HG02981 (cell line): ENCODE data around the gene SERPINC1.
"Not testable (repeated sequence)": the region's sequence is repeated elsewhere in the genome, so short reads cannot be mapped to it uniquely, and the experiment has no call there.

Experiments used
- ATAC-seq: cut with Tn5 transposase; IDR thresholded peaks from one replicate; pipeline ENCODE4 v1.9.1; 2021; ENCODE audit warnings: mild to moderate bottlenecking, moderate library complexity; ENCODE audit not compliant: unreplicated experiment

Gene SERPINC1

DNA sequence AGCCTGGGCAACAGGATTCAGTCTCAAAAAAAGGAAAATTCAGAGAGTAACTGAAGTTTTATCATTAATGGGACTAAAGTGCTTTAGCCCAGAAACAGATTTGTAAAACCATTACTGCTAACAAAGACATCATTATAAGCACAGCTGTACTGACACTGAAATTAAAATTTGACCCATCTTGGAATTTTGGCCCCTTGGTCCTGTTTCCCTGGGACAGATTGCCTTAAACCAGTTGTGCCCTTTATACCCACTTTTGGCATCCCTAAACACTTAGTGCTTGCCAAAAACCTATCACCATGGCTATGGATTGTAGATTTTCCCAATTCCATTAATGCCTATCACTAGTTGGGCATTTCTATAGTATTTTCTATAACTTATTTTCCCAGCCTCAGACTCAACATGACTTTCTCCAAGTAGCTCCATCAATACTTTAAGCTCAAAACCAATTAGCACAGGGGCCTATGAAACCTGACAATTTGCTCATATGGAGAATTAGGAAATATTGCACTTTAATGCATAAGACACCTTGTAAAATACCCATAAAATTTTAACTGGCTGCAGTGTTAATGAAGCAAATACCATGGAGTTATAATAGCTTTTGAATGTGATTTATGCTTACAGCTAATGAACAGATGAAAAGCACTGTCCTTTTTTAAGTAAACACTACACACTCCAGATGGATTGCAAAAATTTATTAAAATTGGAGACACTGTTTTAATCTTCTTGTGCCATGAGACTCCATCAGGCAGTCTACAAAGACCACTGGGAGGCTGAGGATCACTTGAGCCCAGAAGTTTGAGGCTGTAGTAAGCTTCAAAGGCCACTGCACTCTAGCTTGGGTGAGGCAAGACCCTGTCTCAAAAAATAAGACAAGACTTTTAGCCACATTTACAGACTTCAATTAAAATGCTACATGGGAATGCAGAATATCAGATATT lies 53.6 kb downstream of the SERPINC1 start:
- ATAC-seq: no peak

DNA sequence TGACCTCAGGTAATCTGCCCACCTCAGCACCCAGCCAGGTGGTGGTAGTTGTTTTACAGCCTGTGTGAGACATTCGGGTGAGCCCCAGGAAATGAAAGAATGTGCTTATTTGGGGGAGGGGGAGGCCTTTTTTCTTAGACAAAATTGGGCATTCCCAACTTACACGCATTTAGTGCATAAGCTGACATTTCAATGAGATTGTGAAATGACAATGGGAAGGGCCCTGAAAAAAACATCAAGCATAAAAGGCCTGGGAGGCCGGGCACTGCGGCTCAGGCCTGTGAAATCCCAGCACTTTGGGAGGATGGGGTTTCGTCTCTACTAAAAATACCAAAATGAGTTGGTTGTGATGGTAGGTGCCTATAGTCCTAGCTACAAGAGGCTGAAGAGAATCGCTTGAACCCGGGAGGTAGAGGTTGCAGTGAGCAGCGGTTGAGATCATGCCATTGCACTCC lies 54.3 kb downstream of the SERPINC1 start:
- ATAC-seq: no peak

DNA sequence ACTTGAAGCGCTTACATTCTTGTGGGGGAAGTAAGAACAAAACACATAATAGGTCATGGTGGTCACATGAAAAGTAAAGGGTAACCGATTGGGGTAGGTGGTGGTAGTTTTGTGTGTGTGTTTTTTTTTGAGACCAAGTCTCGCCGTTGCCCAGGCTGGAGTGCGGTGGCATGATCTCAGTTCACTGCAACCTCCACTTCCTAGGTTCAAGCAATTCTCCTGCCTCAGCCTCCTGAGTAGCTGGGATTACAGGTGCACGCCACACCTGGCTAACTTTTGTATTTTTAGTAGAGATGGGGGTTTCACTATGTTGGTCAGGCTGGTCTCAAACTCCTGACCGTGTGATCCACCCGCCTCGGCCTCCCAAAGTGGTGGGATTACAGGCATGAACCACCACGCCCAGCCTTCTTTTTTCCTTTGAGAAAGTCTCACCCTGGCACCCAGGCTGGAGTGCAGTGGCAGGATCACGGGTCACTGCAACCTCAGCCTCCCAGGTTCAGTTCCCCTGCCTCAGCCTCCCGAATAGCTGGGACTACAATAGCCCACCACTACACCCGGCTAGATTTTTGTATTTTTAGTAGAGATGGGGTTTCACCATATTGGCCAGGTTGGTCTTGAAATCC lies 54.9 kb downstream of the SERPINC1 start:
- ATAC-seq: not testable (repeated sequence)

DNA sequence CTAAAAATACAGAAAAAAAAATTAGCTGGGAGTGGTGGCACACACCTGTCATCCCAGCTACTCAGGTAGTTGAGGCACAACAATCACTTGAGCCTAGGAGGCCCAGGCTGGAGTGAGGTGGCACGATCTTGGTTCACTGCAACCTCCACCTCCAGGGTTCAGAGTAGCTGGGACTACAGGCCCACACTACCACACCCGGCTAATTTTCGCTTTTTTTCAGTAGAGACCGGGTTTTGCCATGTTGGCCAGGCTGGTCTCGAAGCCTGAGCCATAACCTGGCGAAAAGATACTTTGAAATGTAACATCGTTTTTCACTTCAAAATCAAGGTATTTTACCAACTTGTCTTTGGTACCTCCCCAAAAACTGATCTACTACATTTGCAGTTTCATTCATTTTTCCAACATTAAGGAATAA lies 55.4 kb downstream of the SERPINC1 start:
- ATAC-seq: no peak

DNA sequence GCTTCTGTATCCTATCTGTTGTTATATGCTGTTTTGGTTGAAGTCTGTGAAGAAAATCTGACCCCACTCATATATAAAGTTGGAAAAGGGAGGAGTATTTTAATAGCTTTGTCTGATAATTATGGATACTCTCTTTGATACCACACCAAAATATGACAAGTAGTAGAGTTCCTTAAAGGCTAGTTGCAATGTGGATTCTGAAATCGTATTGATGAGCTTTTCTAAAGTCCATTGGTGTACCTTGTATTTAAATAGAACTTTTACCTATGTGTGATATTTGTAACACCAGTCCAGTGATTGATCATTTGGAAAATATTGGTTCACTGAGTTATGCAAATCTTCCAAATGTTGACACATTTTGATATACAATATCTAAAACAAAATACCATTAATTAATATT lies 57.1 kb downstream of the SERPINC1 start:
- no peak for ATAC-seq

DNA sequence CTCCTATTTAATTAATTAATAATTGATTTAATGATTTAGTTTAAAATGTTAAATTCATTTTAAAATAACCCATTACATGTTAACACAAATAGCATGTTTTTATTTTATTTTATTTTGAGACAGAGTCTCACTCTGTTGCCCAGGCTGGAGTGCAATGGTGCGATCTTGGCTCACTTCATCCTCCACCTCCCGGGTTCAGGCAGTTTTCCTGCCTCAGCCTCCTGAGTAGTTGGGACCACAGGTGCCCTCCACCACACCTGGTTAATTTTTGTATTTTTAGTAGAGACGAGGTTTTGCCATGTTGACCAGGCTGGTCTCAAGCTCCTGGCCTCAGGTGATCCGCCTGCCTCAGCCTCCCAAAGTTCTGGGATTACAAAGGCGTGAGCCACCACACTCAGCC lies 57.6 kb downstream of the SERPINC1 start:
- ATAC-seq: not testable (repeated sequence)

DNA sequence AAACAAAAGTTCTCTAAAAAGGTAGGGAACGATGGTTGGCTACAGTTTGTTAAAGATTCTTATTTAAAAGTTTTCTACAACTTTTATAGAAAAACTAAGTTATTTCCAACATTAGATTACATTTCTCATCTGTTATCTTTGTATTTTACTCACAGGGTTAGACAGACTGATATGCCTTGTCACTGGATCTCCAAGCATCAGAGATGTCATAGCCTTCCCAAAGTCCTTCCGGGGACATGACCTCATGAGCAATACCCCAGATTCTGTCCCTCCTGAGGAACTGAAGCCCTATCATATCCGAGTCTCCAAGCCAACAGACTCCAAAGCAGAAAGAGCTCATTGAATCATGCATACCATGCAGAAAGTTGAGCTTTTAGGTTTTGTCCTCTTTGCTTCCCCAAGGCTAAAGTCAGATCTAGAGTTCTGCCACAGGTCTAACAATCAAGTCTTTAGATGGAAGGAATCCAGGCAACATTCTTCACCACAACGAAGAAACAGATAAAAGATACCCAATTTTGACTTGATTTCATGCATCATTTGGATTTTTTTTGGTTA lies 59.7 kb downstream of the SERPINC1 start:
- ATAC-seq: no peak

DNA sequence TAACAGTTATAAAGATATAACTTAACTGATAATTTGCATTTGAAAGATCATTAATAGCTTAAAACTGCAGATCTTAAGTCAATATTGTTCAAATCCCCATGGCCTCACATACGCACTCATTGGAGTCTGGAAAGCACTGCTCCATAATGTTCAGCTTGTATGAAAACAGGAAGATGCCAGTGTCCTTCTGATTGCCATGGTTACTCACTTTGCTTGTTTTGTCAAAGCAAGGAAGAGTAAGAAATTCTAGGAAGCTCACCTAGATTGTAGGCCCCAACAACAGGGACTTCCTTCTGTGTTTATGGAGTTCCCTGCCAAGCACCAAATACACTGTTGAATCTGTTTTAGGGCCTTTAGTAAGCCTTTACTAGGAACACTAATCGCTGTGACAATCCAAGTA lies 60.2 kb downstream of the SERPINC1 start:
- no peak for ATAC-seq

DNA sequence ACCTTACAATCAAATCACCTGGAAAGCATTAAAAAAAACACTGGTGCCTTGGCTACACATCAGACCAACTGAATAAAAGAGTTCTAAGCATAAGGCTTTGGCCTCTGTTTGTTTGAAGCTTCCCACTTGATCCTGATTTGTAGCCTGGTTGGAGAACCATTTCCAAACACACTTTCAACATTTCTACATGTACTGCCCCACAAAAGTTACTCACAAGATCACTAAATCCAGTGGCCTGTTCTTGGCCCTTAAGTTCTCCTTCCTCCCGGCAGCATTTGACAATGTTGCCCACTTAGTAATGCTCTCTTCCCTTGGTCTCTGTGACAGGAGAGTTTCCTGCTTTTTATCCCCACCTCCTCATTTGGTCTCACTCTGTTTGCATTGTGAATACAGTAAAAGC lies 61.1 kb downstream of the SERPINC1 start:
- no peak for ATAC-seq
